DMS 273 (cell line): ENCODE data around the gene ODAD2.
"Not testable (repeated sequence)": the region's sequence is repeated elsewhere in the genome, so short reads cannot be mapped to it uniquely, and the experiment has no call there.

Experiments
- DNase-seq: peaks from one replicate; lab custom pipeline; 2025; ENCODE audit not compliant: unreplicated experiment; lab: John Stamatoyannopoulos, UW

Gene ODAD2

GRCh38 chr10:27998954-27999275 is at the start of gene ODAD2:
Gene ODAD2, minus strand, starts transcription at chr10:27999079. Its CDS starts 3,937 bp downstream, at chr10:27995142.
- DNase-seq = no peak

GRCh38 chr10:28047061-28047460 is 48.2 kb upstream of the ODAD2 start:
- DNase-seq = no peak

GRCh38 chr10:28046579-28046978 is 47.7 kb upstream of the ODAD2 start:
- no peak for DNase-seq

GRCh38 chr10:28043941-28044340 is 45.1 kb upstream of the ODAD2 start:
- DNase-seq = no peak

- no peak for DNase-seq
Observed at GRCh38 chr10:28036587-28036986, 37.7 kb upstream of the ODAD2 start.

- DNase-seq = no peak
Observed at GRCh38 chr10:28020993-28021982, 22.4 kb upstream of the ODAD2 start.

GRCh38 chr10:28020080-28020860 is 21.4 kb upstream of the ODAD2 start:
- no peak for DNase-seq

GRCh38 chr10:28014651-28015050 is 15.8 kb upstream of the ODAD2 start:
- no peak for DNase-seq

- DNase-seq = no peak
Observed at GRCh38 chr10:28012990-28013515, 14.2 kb upstream of the ODAD2 start.

GRCh38 chr10:28010821-28011220 is 11.9 kb upstream of the ODAD2 start:
- DNase-seq = no peak

- DNase-seq = no peak
Observed at GRCh38 chr10:28008054-28008453, 9.2 kb upstream of the ODAD2 start.

- DNase-seq = no peak
Observed at GRCh38 chr10:28001353-28001752, 2.5 kb upstream of the ODAD2 start.

GRCh38 chr10:27998178-27998953 is 513 bp downstream of the ODAD2 start:
- peak; percentile 25 for DNase-seq

- no peak for DNase-seq
Observed at GRCh38 chr10:27997865-27998177, 1.1 kb downstream of the ODAD2 start.

GRCh38 chr10:27995311-27995710 is 3.6 kb downstream of the ODAD2 start:
- no peak for DNase-seq

- DNase-seq = not testable (repeated sequence)
Observed at GRCh38 chr10:27989357-27989756, 9.5 kb downstream of the ODAD2 start.

- DNase-seq = no peak
Observed at GRCh38 chr10:27986821-27987220, 12.1 kb downstream of the ODAD2 start.

GRCh38 chr10:27982875-27983543 is 15.9 kb downstream of the ODAD2 start:
- DNase-seq = no peak

GRCh38 chr10:27981744-27982143 is 17.1 kb downstream of the ODAD2 start:
- DNase-seq = no peak

- DNase-seq = not testable (repeated sequence)
Observed at GRCh38 chr10:27970795-27971194, 28.1 kb downstream of the ODAD2 start.

- DNase-seq = not testable (repeated sequence)
Observed at GRCh38 chr10:27969931-27970330, 28.9 kb downstream of the ODAD2 start.
